GM18873 (cell line): ENCODE data around the gene ENOX2.

Experiments
- ATAC-seq: cut with Tn5 transposase; IDR thresholded peaks from one replicate; pipeline ENCODE4 v1.9.1; 2021; ENCODE audit warnings: mild to moderate bottlenecking, moderate library complexity, moderate number of reproducible peaks; ENCODE audit not compliant: unreplicated experiment, low FRiP score

Gene ENOX2

DNA sequence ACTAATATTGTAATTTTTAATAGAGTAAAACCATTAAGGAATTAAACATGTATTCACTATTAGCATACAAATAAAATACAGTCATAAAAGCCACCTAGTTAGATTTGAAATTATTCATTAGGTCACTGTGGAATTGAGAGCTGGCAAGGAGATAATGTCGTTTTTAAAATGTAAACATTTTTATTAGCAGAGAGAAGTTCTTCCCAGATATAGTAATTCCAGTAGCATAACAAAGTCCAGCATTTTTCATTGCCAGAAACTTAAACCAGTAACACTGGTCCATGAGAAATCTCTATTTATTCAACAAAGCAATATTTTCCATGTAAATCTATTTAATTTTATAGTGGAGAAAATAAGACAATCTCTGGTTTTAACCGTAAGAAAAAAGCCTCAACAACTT, 17.5 kb downstream of the ENOX2 start:
- no peak for ATAC-seq

DNA sequence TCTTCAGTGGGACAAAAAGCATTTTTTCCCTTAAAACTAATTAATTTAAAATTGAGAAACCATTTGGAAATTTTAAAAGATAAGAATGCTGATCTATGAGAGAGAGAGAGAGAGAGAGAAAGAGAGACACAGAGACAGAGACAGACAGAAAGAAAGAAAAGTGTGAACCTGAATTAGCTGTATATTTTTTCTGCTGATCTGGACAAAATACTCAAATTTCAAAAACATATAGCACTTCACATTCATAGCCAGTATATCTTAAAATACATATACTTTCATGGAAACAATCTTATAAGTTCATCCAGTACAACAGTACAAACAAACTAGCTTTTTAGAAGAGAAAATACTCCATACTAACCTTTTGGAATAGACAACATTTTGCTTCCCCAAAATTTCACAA, 18.4 kb downstream of the ENOX2 start:
- ATAC-seq: no peak

DNA sequence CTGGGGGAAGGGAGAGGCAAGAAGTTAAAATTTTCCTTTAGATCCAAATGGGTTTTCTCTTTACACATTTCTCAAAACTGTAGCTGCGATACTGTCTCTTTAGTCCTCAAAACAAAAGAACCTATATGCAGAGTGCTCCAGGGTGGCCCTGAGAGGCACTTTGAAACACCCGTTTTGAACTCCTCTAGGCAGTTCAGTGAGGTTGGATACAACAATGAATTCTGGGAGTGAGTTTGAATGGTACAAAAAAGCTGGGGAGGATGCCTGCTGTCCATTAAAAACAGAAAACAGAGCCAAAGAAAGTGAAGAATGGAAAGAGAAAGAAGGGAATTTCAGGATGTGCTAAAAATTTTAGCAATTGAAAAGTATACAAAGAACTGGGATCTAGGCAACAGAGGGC, 23.1 kb downstream of the ENOX2 start:
- ATAC-seq: no peak

DNA sequence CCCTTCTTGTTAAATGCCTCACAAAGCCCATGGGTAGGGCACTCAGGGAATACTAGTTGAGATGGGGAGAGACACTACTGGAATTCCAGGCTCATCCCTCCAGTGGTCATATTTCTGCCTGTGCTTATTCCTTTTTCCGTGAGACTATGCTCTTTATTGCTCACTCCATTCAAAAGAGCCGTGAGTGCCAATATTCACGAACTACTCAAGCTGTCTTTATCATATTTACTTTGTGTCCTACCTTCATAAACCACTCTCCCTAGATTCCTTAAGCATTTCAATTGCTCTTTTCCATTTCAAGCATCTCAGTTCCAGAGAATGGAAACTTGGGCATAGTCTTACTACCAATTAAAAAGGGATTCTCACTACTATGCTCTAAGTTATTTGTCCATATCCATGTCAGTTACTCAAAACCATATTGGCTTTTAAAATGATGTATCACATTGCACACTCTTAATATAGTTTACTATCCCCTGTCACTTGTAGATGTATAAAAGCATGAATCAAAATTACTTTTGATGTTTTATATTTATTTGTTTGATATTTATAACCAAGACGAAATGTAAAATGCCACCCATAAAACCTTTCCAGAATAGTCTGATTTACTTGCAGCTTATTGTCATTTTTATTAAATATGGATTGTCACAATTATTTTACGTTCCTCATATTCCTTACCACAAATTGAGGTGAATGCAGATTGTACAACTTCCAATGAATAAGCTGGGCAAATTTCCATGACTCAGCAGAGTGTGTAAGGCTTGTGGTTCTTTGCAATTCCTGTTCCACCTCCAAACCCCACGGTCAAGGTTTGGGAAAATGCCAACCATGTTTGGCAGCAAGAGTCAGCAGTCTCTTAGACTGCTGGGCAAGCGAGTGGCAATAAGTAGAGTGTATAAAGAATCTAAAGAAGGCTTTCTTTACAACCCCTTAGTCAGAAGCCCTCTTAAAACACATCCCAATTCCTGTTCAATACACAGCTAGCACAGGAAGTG, 24.4 kb downstream of the ENOX2 start:
- ATAC-seq: no peak

DNA sequence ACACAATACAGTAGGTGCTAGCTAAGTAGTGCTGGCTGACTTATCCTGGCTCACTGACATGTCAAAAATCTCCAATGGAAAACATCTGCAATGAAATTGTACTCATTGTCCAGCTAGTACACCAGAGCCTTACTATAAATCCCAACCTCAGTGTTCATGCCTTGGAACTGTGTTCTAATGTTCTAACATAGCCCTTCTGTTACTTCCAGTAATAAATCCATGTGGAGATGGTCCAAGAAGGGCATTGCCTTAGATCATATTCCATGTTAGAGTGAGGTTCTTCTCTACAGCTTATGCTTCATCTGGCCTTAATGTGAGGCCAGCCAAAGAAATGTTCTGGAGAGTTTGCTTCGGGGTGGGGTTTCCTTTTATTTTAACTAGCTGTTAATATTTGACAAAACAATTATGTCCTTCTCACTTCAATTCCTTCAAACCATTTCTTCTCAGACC, 25.1 kb downstream of the ENOX2 start:
- ATAC-seq: no peak

DNA sequence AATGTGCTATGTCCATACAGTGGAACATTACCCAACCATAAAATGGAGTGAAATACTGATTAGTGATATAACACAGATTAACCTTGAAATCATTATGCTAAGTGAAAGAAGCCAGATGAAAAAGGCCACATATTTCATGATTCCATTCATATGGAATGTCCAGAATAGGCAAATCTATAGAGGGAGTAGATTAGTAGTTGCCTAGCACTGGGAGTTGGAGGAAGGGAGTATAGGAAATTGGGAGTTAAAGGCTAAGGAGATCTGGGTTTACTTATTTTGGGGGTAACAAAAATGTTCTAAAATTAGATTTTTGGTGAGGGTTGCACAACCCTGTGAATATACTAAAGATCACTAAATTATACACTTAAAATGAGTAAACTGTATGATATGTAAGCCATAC, 26.8 kb downstream of the ENOX2 start:
- no peak for ATAC-seq

DNA sequence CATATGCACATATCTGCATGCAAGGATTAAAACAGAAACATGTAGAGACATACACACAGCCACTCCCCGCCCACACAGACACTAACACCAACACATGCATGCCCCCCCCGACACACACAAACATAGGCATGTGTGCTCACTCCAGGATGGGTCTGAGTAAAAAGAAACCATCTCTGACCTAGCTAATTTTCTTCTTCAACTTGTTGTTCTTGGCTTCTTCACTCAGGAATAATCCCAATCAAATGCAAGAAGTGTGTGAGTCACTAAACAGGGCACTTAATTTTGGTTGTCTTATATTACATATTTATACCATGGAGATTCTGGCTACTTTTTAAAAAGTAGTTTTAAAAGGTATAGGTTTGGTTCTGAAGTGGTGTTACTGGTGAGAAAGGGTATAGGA, 28.3 kb downstream of the ENOX2 start:
- ATAC-seq: no peak

DNA sequence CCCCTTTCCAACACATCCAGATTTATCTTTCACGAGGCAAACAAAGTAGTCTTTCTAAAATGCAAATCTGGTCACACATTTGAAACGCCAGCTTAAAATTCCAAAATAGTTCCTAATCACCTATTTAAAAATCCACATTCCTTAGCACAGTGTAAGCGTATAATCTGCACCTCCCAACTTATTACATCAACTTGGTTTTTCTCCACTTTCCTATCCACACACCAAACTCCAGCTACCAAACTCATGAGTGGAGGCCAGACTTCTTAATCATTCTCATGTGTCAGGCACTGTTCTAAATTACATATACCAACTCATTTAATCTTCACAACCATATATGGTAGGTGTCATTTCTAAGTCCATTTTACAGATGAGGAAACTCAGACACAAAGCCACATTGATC, 33.8 kb downstream of the ENOX2 start:
- no peak for ATAC-seq

DNA sequence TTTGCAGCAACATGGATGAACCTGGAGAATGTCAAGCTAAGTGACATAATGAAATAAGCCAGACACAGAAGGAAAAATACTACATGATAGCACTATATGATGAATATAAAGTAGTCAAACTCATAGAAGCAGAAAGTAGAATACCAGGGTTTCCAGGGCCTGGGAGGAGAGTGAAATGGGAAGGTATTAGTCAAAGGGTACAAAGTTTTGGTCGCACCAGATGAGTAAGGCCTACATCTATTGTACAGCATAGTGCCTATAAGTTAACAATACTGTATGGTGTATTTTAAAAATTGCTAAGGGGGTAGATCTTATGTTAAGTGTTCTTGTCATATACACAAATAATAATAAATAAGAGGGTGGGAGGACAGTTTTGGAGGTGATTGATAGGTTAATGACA, 41.5 kb downstream of the ENOX2 start:
- ATAC-seq: no peak

DNA sequence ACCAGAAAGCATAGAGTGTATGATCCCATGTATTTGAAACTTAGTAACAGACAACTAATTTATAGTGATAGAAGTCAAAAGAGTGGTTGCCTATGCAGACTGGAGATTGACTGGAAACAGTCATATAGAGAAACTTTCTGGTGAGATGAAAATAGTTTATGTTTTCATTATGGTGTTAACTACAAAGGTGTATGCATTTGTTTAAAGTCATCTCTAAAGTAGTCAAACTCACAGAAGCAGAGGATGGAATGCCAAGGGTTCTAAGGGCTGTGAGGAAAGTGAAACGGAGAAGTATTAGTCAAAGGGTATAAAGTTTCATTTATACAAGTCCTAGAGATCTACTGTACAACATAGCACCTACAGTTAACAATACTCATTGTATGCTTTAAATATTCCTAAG, 45.8 kb downstream of the ENOX2 start:
- peak; percentile 92 for ATAC-seq

DNA sequence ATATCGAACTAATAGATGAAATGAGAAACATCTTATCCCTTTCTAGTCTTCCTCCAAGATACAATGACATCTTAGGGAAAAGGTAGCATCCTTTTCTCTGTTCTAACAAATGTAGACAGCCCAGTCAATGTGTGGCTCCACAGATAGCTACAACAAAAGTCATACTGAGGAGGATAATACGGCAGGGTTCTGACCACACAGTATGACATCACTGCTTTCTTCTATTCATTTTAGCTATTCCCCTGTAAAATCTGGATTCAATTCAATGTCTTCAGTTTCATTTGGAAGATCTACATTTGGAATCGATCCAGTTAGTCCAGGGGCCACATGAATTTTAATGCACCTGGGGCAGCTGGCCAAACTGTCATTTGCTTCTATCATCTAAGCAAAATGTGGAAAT, 51.4 kb downstream of the ENOX2 start:
- no peak for ATAC-seq

DNA sequence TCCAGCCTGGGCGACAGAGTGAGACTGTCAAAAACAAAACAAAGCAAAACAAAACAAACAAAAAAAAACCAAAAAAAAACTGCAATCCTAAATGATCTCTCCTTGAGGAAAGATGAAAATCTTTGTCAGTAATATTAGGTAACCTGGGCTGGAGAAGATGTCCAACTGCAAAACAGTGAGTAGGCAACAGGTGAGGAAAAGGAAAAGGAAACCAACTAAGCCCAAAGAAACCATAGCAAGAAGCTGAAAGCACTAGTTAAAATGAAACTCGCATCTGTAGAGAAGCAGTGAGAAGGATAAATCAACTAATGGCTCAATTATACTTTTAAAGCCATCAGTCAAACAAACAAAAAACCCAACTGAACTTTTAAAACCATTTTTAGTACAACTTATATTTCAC, 54.2 kb downstream of the ENOX2 start:
- peak; percentile 76 for ATAC-seq

DNA sequence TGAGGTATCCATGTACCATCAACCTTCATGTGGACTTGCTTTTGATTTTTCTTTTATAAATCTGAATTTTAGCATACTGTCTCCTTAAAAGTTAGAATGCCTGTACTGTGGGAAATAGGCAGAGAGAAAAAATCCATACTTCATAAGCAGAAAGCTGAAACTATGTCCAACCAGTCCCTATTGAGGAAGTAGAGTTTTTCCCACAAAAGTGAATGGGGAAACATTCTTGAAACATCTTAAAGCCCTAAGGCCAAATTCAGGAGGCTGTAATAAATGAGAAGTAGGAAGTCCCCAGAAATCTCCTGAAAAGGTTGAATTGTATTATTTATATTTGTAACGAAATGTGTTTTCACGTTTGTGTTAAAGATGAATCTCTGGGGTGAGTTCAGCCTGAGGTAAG, 56.3 kb downstream of the ENOX2 start:
- no peak for ATAC-seq

DNA sequence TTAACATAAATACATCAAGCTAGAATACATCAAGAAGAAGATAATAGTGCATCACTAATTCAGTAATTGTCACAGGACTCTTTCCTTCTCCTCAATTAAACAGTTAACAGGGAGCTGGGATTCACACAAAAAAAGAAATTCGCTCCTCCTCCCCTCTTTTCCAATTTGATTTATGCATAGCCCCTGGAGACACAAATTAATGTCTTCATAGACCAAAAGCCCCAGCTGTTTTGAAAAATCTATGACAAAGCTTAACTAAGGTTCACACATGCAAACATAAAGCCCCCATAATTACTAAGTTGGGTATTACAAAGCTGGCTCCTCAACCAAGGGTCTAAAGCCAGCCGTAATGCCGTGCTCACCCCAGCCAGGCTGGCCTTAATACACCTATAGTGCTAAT, 61.2 kb downstream of the ENOX2 start:
- ATAC-seq: no peak

DNA sequence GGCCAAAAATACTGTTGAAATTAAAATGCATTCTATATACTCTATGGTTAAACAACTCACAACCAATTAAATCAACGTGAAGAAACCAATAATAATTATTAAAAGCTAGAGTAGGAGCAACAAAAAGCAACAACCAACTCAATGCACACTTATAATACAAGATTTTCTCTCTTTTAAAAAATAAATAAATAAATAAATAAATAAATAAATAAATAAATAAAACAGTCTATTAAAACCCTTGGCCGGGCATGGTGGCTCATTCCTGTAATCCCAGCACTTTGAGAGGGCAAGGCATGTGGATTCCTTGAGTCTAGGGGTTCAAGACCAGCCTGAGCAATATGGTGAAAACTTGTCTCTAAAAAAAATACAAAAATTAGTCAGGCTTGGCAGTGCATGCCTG, 62.7 kb downstream of the ENOX2 start:
- ATAC-seq: no peak

DNA sequence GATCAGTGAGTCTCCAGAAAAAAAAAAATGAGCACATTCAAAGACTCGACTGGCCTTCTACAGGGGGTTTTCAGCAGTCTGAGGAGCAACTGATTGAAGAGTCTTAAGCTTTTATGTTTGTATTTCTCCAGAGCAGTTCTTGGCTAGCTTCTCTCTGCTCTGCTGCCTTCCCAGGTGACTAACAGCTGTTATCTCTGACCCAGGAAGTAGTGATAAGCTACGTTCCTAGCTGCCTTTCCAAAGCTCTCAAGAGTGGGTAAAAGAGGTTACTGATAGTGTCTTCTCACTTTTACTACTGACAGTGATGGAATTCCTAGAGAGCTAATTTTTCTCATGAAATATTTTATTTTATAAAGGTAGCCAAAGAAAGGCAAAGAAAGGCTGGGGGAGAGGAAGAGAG, 66.6 kb downstream of the ENOX2 start:
- ATAC-seq: no peak

DNA sequence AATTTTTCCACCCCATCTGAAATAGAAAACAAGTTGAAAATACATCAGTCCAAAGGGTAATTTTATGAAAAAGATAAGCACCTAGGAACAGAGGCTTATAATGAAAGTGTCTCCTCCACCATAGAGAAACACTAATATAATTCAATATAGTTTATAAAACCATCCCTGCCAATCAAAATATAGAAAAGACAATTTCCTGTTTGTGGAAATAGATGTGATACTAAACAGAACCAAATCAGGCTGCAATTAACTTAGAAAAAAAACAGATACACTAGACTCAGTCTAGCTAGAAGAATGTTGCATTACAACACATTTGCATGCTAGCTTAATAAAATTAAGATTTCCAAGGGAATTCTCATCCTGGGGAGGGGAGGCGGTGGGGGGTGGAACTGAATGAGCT, 68.2 kb downstream of the ENOX2 start:
- no peak for ATAC-seq

DNA sequence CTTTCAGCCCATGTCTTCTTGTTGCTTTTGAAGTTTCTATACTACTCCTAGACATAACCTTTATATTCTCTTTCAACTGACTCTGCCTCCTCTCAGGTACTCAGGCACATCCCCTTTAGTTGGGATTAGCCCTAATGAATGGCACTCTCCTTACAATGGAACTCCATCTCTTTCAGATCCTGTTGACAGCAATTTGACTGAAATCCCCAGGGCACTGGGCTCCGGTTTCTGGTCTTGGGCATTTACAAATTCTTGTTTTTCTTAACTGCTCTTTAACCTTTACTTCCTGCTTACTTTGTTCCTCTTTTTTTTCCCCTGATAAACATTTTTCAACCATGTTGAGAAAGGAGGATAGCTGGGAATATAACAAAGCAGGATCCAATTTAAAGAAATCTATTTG, 68.9 kb downstream of the ENOX2 start:
- ATAC-seq: no peak

DNA sequence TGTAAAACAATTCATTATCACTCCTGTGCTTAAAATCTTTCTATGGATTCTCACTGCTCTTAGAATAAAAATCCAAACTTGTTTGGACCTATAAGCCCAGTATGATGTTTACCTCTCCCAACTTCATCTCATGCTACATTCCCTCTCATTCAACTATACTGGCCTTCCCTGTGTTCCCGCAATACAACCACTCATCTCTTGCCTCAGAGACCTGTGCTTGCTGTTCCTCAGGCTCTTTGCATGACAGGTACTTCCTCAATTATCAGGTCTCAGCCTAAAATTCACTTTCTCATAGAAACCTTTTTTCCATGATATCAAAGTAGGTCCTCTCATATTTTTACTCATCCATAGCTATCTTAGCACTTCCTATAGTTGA, 71.7 kb downstream of the ENOX2 start:
- ATAC-seq: no peak

DNA sequence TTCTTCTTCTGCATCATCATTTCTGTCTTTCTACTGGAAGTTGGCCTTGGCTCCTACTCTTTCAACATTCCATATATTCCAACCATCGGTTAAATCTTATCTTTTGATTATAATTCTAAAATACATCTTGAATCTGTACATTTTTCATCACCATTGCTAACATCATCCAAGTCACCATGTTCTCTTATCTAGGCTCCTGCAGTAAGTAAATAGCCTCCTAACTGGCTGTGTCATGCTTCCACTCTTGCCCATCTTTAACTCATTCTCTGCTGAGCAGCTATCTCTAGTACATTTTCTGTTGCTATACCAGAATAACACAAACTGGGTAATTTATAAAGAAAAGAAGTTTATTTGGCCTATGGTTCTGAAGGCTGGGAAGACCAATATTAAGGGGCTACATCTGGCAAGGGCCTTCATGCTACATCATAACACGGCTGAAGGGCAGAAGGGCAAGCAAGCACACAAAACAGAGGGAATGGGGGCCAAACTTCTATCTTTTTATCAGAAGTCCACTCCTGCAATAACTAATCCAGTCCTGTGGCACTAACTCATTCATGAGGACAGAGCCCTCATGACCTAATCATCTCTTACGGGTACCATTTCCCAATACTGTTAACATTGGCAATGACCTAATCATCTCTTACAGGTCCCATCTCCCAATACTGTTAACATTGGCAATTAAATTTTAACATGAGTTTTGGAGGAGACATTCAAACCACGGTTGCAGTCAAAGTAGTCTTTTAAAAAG, 72.2 kb downstream of the ENOX2 start:
- ATAC-seq: no peak
